Measurements from ENCODE around the gene FTO.

GRCh38 chr16:53766304-53767016, 62.5 kb downstream of the FTO start:
- no peak for TF ChIP-seq CTCF (IDR thresholded peaks at IDR 0.05)
- TF ChIP-seq POLR2A (IDR thresholded peaks at IDR 0.05), result no peak
- no peak for TF ChIP-seq EP300 (IDR thresholded peaks at IDR 0.05; ENCODE audit: low read depth)
